Smooth muscle cell (in vitro differentiated cells): ENCODE results near the gene TEKTIP1. TPM values are rescaled to one million over a fixed set of nuclear protein-coding genes. Genes with fewer than 3 reads are reported as not detected.
"Not testable (repeated sequence)": the region's sequence is repeated elsewhere in the genome, so short reads cannot be mapped to it uniquely, and the experiment has no call there.

Experiments used
- DNase-seq: peaks from one replicate; lab custom pipeline; 2025; ENCODE audit not compliant: unreplicated experiment; lab: John Stamatoyannopoulos, UW
- H2AFZ ChIP-seq: fragments of 200-600 bp; sonication (generic); 2 replicates; pipeline ENCODE4 v1.6.0; 2016; ENCODE audit warnings: antibody characterized with exemption, low read depth, mild to moderate bottlenecking
- H3F3A ChIP-seq: fragments of 200-600 bp; sonication (generic); 2 replicates; pipeline ENCODE4 v1.6.0; 2017; ENCODE audit warnings: antibody characterized with exemption, low read depth
- H3K27ac ChIP-seq: fragments of 200-600 bp; sonication (generic); 2 replicates; pipeline ENCODE4 v1.5.1; 2016; ENCODE audit warnings: low read depth, mild to moderate bottlenecking
- H3K27me3 ChIP-seq: fragments of 200-600 bp; sonication (generic); 2 replicates; pipeline ENCODE4 v1.6.1; 2016; ENCODE audit warnings: low read depth, mild to moderate bottlenecking
- H3K36me3 ChIP-seq: fragments of 200-600 bp; sonication (generic); 2 replicates; pipeline ENCODE4 v1.5.1; 2016; ENCODE audit warnings: low read depth
- H3K4me1 ChIP-seq: fragments of 200-600 bp; sonication (generic); 2 replicates; pipeline ENCODE4 v1.5.1; 2016; ENCODE audit warnings: low read depth
- H3K4me2 ChIP-seq: fragments of 200-600 bp; sonication (generic); 2 replicates; pipeline ENCODE4 v1.6.0; 2016; ENCODE audit warnings: mild to moderate bottlenecking
- H3K4me3 ChIP-seq: fragments of 200-600 bp; sonication (generic); 2 replicates; pipeline ENCODE4 v1.5.1; 2016; ENCODE audit warnings: mild to moderate bottlenecking
- H3K79me2 ChIP-seq: fragments of 200-600 bp; sonication (generic); 2 replicates; pipeline ENCODE4 v1.6.0; 2016; ENCODE audit warnings: low read depth, mild to moderate bottlenecking
- H3K9ac ChIP-seq: fragments of 200-600 bp; sonication (generic); 2 replicates; pipeline ENCODE4 v1.6.0; 2016; ENCODE audit warnings: low read depth
- H3K9me3 ChIP-seq: fragments of 200-600 bp; sonication (generic); replicated peaks from 2 replicates; pipeline ENCODE4 v1.5.1; 2016; ENCODE audit warnings: low read depth
- H4K20me1 ChIP-seq: fragments of 200-600 bp; sonication (generic); 2 replicates; pipeline ENCODE4 v1.6.0; 2016; ENCODE audit warnings: low read depth
- CTCF ChIP-seq: fragments of 200-600 bp; sonication (generic); IDR thresholded peaks from 2 replicates; pipeline ENCODE4 v1.5.1; 2017; ENCODE audit warnings: borderline replicate concordance, mild to moderate bottlenecking, antibody characterized with exemption; ENCODE audit not compliant: insufficient read depth, poor library complexity, severe bottlenecking
- WGBS: methylation state at CpG from one replicate; pipeline ENCODE4 v1.1.7; 2016; ENCODE audit warnings: low lambda C conversion rate; 5-methylcytosine and 5-hydroxymethylcytosine counted together
- polyA plus RNA-seq: library from polyadenylated mRNA; unstranded; fragments of >200 nt; fragmentation: Nextera tagmentation; extraction: Ambion mirVana; gene quantifications from 2 replicates; pipeline ENCODE4 v1.2.1, GENCODE V29; 2016
- total RNA-seq: library from RNA; depleted of rRNA; stranded (reverse); fragments of >200 nt; gene quantifications from 2 replicates; pipeline ENCODE4 v1.2.3, GENCODE V29; 2014

Gene TEKTIP1
- total and polyA plus RNA-seq, 2 experiments from 2014 or later, result 0.62 TPM; not detected in 1

GRCh38 chr19:3507371-3508120, 31.4 kb upstream of the TEKTIP1 start:
- Histone ChIP-seq H3K36me3 (no peaks in the 10 kb centered on the region), H3K27ac (peak overlapping the region; percentile 87), H3F3A (peaks cover 4% of the 10 kb centered on the region), H2AFZ (no peak overlapping the region), H3K79me2 (peaks cover 58% of the 10 kb centered on the region), H3K9ac (peak overlapping the region; percentile 96), H3K4me3 (peak overlapping the region; percentile 90), H3K9me3 (no peaks in the 10 kb centered on the region), H3K27me3 (no peaks in the 10 kb centered on the region), H3K4me2 (peak overlapping the region; percentile 99), H4K20me1 (peaks cover 53% of the 10 kb centered on the region), H3K4me1 (no peaks in the 10 kb centered on the region)
- 18% methylated on average over 31 of the region's 31 CpGs for WGBS
- DNase-seq, result no peak
- TF ChIP-seq CTCF, result no peak

GRCh38 chr19:3508121-3508661, 30.8 kb upstream of the TEKTIP1 start:
- H3K4me3 ChIP-seq, result peak overlapping the region; percentile 90

GRCh38 chr19:3508771-3509535, 30.0 kb upstream of the TEKTIP1 start:
- Histone ChIP-seq H3K36me3 (no peaks in the 10 kb centered on the region), H3K27ac (peak overlapping the region; percentile 87), H3F3A (peaks cover 4% of the 10 kb centered on the region), H3K4me3 (no peak overlapping the region), H3K4me2 (peak overlapping the region; percentile 2), H4K20me1 (peaks cover 67% of the 10 kb centered on the region), H3K9ac (peak overlapping the region; percentile 60), H3K79me2 (peaks cover 72% of the 10 kb centered on the region), H3K27me3 (no peaks in the 10 kb centered on the region), H2AFZ (no peak overlapping the region), H3K4me1 (no peaks in the 10 kb centered on the region), H3K9me3 (no peaks in the 10 kb centered on the region)
- WGBS, result 86% methylated on average over 23 of the region's 23 CpGs
- no peak for DNase-seq
- no peak for TF ChIP-seq CTCF

More at GRCh38 chr19:3508121-3508661, 30.8 kb upstream of the TEKTIP1 start:
- not testable (repeated sequence) for DNase-seq, H3F3A ChIP-seq, H2AFZ ChIP-seq, H3K27me3 ChIP-seq, H3K9me3 ChIP-seq, H3K36me3 ChIP-seq, H3K4me1 ChIP-seq
- Histone ChIP-seq H4K20me1 (peaks cover 60% of the 10 kb centered on the region), H3K79me2 (peaks cover 65% of the 10 kb centered on the region), H3K4me2 (peak overlapping the region; percentile 99), H3K9ac (peak overlapping the region; percentile 96), H3K27ac (peak overlapping the region; percentile 87)
- 87% methylated on average over 17 of the region's 18 CpGs for WGBS

GRCh38 chr19:3509566-3509989, 29.4 kb upstream of the TEKTIP1 start:
- H3K79me2 ChIP-seq, result peaks cover 79% of the 10 kb centered on the region
- no peaks in the 10 kb centered on the region for H3K36me3 ChIP-seq
- no peaks in the 10 kb centered on the region for H3K4me1 ChIP-seq
- no peaks in the 10 kb centered on the region for H3K9me3 ChIP-seq
- no peak overlapping the region for H2AFZ ChIP-seq
- H3F3A ChIP-seq, result peaks cover 4% of the 10 kb centered on the region
- H3K4me2 ChIP-seq, result peak overlapping the region; percentile 2
- 54% methylated on average over 15 of the region's 15 CpGs for WGBS
- H3K9ac ChIP-seq, result peak overlapping the region; percentile 60
- DNase-seq, result no peak
- H3K27ac ChIP-seq, result peak overlapping the region; percentile 87
- TF ChIP-seq CTCF, result no peak
- H3K27me3 ChIP-seq, result no peaks in the 10 kb centered on the region
- H4K20me1 ChIP-seq, result peaks cover 74% of the 10 kb centered on the region
- no peak overlapping the region for H3K4me3 ChIP-seq
